ENCODE results near the gene ELOVL3. TPM values are rescaled to one million over a fixed set of nuclear protein-coding genes. Genes with fewer than 3 reads are reported as not detected.

Gene ELOVL3, protein sequence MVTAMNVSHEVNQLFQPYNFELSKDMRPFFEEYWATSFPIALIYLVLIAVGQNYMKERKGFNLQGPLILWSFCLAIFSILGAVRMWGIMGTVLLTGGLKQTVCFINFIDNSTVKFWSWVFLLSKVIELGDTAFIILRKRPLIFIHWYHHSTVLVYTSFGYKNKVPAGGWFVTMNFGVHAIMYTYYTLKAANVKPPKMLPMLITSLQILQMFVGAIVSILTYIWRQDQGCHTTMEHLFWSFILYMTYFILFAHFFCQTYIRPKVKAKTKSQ
- 0.24 and 3.4 TPM in 2 replicates for total RNA-seq

DNA sequence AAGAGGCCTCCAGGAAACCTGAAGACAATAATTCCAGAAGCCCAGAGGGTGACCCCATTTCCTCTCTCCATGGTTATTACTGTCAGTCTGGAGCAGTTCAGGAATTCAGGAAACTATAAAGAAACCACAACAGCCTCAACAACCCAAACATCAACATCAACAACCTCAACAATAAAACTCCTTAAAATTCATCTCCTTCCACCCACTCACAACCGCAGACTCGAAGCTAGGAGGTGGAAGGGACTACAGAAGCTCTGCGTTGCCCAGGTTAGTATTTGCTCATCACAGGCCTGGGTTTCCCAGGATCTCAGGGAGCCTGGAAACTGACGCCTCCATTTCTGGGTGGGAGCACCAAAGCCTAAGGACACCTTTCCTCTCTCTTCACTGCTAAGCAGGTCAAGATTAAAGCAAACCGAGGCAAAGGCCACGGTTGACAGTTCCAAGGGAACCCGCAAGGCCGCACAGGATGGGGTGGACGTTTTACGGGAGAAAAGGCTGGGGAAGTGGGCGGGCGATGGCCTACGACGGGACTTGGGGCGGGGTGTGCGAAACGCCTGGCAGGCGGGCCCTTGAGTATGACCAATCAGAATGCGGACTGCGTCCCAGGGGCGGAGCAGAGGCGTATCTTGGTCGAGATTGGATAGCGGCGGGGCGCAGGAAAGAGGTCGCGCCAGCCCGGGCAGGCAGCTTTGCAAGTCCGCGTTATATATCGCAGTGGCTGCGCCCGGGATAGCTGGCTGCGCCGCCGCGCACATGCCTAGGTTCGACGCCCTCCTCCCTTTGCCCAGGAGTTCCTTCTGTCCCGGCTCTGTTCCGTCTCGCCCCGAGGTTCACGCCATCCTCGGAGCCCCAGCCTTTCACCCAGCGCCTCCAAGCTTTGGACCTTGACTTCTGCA lies at the start of gene ELOVL3:
TSS of gene ELOVL3 (plus strand) at position 654 of the 896 bp plus-strand sequence. CDS start 250 bp downstream, outside the sequence.

DNA sequence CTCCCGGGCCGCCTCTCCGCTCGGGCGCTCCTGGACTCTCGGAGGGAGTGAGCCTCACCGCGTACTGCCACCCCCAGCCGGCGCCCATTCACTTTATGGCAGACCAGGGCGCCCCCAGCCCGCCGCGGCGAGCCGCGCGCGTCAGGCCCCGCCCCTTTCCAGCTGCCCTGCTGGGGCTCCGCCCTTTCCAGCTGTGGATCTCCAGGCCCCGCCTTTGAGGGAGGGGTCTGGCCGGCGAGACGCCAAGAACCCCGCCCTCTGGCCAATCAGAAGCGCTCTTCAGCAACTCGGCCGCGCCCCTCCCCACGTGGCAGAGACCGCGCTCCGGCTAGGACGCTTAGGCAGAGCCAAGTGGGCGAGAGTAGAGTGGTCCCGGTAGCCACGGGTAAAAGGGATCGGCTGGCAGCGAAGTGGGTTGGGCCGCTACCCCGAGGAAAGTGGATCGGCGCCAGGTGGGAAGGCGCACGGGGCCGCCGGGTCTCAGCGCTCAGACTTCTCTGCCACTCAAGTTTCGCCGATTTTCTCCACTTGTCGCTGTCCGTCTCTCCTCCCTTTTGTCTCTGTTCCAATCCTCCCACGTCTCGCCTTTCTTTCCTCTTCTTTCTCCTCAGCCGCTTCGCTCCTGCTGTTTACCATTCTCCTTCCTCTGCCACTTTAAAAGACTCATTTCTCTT lies 15.5 kb downstream of the ELOVL3 start, which contains the start of gene PITX3:
TSS of gene PITX3 (minus strand) at position 69 of the 674 bp plus-strand sequence. CDS start 9,432 bp downstream, outside the sequence.

DNA sequence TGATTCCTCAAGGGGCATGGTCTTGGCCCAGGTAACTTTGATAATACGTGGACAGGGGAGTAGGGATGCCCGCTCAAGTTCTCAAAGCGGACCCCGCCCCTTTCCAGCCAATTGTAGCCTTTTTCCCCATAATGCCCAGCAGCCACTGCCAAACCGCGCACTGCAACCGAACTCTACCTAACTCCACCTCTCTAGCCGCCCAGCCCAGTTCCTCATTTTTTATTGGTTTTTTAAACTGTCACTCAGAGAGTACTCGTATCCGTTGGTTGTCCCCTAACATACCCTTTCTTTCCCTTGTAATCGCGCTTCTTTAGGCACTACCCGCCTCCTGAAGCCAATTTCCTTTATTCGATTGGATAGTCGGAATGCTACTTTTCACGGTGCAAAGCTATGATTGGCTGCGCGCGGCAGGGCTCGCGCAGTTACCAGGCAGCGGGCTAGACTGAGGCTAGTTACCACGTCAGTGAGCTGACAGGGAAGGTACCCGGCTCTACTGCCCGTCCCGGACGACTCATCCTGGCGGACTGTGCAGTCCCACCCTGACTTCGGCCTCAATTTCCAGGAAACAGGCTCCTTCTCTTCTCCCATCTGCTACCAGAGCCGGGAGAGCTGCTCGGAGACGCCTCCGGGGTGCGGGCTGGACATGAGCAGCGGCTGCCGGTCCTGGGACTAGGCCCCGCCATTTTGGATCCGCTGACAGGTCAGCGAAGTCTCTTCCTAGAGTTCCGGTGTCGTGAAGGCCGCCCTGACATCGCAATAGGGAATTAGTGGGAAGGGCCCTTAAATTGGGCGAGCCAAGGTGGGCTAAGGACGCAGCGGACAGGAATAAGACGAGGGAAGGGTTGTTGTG lies 19.2 kb downstream of the ELOVL3 start, which contains the start of gene GBF1:
TSS of gene GBF1 (plus strand) at position 451 of the 850 bp plus-strand sequence. CDS start 13,407 bp downstream, outside the sequence.

Other genes starting within 250 kb of the ELOVL3 start
- gene ARMH3, start 170.1 kb upstream of the ELOVL3 start, total RNA-seq = 6.3 and 8.9 TPM in 2 replicates
- 28.2 and 32.8 TPM in 2 replicates for gene HPS6, start 160.9 kb upstream of the ELOVL3 start, total RNA-seq
- 23.3 and 29.1 TPM in 2 replicates for gene LDB1, start 105.9 kb upstream of the ELOVL3 start, total RNA-seq
- gene PPRC1, start 93.3 kb upstream of the ELOVL3 start, total RNA-seq = 11.9 and 12.3 TPM in 2 replicates
- 38.4 and 60.9 TPM in 2 replicates for gene NOLC1, start 73.9 kb upstream of the ELOVL3 start, total RNA-seq
- gene PITX3, start 15.2 kb downstream of the ELOVL3 start, total RNA-seq = 0.15 and 0.69 TPM in 2 replicates
- 43.0 and 46.9 TPM in 2 replicates for gene GBF1, start 19.2 kb downstream of the ELOVL3 start, total RNA-seq
- gene NFKB2, start 169.4 kb downstream of the ELOVL3 start, total RNA-seq = 18.5 and 23.3 TPM in 2 replicates
- gene PSD, start 192.5 kb downstream of the ELOVL3 start, total RNA-seq = 19.5 and 19.7 TPM in 2 replicates
- 14.0 and 16.9 TPM in 2 replicates for gene FBXL15, start 194.5 kb downstream of the ELOVL3 start, total RNA-seq
- gene CUEDC2, start 206.3 kb downstream of the ELOVL3 start, total RNA-seq = 73.0 and 77.3 TPM in 2 replicates
- gene C10orf95, start 225.2 kb downstream of the ELOVL3 start, total RNA-seq = not detected in 2 replicates

Measured in cardiac ventricle fibroblast (primary cell).